COLO668 (cell line): ENCODE data around the gene ANKRD60.

Experiments used
- DNase-seq: peaks from one replicate; lab custom pipeline; 2025; ENCODE audit not compliant: unreplicated experiment; lab: John Stamatoyannopoulos, UW

Gene ANKRD60

DNA sequence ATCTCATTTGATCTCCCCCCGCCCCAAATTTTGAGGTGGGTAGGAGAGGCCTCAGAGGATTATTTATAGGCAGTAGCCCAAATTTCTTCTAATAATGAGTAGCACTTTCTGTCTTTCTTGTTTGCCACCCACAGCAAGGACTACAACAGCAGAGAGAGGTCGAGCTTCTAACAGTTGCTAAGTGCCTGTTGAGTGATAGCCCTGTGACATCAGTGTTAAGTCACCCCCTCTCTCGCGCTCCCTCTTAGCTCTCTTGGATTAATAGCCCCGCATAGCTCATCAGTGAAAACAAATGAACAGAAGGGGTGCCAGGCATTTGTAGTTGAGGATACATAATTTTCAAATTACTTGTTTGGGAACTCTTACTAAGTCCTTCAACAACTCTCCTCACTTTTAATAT is 3.5 kb downstream of the ANKRD60 start:
- no peak for DNase-seq

DNA sequence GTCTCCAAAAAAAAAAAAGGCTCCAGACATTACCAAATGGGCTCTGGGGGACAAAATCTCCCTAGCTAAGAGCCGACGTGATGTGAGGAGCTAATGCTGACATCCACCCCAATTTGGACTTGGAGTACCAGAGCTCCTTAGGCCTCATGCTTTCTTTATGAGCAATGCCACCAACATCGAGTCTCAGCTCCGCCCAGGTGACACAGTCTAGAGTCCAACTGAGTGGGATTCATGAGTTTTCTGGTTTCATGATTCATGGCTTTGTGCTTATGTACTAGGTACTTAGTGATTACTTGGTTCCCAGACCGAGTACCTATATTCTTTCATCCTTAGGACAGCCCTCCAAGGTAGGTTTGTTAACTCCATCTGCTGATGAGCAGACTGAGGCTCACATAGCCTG is 4.4 kb downstream of the ANKRD60 start:
- DNase-seq = no peak

DNA sequence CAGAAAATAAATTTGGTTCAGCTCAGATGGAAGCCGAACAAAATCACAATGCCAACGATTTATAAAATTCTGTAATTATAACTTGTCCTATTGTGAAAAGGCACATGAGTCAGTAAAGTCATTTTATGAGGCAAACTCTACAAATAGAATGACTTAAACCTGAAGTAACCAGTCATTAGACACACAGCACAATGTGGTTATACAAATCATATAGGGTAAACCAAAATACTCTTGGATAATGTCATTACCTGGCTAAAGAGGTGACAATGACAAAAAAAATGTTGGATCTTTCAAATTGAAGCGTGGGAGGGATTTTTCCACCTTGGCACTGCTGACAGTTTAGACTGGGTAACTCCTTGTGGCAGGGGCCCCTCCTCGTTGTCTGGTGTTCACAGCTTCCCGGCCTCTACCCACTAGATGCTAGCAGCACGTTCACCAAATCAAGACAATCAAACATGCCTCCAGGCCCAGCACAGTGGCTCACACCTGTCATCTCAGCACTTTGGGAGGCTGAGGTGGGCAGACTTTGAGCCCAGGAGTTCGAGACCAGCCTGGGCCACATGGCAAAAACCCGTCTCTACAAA is 5.0 kb downstream of the ANKRD60 start:
- no peak for DNase-seq

DNA sequence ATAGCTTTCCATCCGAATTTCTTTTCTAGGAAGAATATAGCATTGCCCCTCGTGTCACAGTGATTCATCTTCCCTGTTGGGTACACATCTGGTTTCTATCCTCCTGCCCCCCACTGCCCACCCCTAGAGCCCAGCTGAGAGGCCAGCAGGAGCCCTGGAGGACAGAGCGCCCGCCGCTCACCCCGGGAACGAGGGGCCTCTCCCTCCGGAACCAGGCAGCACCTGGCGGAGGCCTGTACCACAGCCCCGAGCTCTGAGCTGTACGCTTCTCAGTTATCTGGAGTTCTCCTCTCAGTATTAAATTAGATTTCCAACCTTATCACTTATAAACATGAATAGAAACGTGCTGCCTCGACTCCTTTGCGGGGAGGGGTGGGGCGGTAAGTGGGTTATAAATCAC is 6.0 kb downstream of the ANKRD60 start:
- DNase-seq = no peak

DNA sequence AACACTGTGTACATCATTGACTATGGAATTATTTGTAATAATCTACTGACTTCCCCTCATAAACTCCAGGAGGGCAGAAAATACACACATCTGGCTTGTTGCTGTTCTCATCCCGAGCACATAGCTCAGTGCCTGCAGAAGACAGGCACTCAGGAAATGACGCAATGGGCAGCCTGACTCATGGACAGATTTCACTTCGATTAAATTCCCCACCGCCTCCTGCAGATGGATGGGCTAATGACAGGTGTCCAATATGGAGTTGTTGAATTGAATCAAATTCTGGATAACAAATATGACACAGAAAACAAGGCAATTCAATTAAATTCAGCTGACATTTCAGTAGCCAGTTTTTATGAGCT is 9.1 kb downstream of the ANKRD60 start:
- DNase-seq = no peak

DNA sequence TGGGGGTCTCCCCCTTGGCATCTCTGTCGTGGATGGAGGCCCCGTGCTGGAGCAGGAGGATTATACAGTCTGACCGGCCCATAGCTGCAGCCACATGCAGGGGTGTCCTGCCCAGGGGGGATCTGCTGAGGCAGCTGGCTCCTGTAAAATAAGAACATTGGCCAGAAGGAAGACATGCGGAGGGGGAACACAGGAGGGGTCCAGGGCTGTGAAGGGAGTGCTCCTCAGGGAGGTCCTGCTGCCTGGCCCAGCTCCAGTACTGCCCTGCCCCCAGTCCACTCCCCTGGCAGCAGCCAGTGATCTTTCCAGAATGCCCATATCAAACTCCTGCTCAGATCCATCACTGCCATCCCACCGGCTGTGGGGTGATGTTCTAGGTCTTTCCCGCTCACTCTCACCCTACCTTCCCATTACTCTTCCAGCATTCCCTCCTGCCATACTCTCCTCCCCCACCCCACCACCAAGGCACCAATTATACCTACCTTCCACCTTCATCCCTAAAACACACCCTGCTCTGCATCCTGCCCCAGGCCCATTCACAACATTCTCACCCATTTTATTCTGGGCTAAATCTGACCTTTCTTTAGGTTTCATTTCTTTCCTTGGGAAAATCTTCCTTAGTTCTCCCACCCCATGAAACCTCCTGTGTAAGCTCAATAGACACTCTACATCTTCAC is 9.7 kb downstream of the ANKRD60 start:
- DNase-seq = no peak

DNA sequence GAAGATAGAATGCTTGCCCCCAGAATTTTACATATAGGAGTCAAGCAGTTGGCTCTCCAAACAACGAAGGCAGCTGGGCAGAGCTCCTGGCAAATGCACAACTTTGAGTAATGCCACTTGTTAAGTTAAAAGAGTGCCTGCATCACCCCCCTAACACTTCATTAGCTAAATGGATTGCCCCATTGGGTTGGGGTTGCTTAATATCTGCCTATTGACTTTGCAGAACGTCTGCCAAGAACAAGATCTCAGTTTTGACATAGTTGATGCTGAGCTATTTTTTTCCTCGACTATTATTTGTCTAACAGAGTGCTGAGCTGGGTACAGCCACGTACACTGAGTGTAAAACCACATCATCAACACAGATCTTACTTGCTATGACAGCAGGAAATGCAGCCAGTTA is 12.1 kb downstream of the ANKRD60 start:
- DNase-seq = no peak

DNA sequence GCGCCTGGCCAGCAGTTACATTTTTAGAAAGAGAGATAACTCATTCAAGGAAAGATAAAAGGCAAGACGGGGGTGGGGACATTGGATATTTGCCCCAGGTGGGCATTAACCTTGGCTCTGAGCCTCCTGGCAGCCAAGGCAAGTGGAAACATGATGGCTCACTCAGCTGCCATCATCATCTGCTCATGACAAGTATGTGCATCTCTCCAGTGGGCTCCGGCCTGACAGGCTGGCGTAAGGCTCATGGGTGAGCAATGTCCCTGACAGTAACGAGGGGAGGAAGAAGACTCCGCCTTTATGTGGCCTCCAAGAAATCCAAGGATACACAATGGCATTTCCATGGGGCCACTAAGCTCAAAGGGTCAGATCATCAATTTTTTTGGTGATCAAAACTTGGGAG is 13.3 kb downstream of the ANKRD60 start:
- DNase-seq = no peak

DNA sequence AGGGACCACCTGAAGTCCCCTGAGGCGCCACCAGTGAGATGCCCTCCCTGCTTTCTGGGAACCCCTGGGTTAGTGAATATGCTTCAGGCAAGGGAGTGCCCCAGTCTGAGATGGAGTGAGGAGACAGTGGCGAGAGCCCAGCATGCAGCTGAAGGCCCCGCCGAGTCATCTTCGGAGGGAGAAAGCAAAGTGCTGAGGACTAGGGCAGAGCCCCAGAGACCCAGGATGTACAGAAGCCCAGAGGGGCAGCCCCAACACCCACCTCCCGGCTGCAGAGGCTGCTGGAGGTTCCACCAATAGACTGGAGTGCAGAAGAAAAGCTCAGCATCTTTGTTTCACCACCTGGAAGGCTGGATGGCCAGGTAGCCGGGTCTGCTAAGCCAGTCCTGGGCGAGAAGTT is 14.1 kb downstream of the ANKRD60 start:
- no peak for DNase-seq

DNA sequence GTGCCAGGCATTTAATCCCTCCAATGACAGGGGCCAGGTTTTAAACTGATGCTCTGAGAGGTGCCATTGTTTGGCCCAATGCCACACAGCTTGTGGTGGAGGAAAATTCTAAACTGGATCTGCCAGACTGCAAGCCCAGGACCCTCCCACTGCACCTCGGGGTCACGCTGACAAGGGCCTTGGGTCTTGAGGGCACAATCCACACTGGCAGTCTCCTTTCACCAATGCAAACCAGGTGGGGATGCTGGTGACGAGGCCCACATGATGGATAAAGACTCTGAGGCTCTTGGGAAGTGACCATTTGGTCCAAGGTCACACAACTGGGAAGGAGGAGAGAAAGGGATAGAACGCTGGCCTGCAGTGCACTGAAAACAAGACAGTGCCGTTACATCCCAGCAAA is 14.7 kb downstream of the ANKRD60 start:
- DNase-seq = no peak

DNA sequence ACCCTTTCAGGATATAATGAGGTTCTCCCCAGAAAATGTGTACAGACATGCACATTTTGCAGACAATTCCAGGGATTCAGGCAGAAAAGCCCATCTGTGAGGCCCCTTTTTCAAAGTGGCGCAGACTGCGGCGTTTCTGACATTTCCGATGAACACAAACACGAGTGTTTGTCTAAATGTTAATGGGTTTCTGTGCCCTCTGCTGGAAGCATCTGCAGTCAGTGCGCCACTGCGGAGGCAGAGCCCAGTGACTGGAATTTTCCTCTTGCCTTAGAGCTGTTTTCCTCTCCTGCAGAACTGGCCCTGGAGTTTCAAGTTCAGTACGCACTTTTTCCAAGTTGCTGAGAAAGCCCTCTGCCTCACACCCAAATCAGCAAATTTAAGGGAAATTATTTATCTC is 15.3 kb downstream of the ANKRD60 start:
- DNase-seq = no peak

DNA sequence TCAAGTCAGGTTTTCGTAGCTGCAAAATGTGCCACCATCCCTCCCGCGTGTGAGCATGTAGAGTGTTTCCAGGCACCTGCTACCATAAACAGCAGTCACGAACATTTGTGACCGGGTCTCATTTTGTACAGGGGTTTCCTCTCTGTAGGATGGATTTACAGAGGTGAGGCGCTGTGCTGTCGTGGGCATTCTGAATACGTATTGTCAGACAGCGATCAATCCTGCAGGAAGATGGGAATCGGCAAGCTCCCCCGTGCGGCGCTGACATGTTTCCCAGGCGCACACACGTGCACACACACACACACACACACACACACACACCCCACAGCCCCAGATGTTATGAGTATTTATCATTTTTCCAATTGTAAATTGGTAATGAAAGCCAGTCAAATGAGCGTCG is 15.8 kb downstream of the ANKRD60 start:
- DNase-seq = no peak

DNA sequence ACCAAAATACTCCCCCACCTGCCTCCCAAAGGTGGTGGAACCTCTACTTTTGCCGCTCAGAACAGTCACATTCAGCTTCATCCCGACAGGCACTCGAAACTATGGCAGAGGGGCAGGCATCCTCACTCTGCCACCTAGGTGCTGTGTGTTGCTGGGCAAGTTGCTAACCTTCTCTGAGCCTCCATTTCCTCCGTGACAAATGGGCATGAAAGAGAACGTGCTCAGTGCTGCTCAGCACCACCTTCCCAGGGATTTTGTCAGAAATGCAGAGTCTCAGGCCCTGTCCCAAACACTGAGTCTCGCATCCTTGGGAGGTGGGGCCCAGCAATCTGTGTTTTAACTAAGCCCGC is 18.1 kb downstream of the ANKRD60 start:
- no peak for DNase-seq

DNA sequence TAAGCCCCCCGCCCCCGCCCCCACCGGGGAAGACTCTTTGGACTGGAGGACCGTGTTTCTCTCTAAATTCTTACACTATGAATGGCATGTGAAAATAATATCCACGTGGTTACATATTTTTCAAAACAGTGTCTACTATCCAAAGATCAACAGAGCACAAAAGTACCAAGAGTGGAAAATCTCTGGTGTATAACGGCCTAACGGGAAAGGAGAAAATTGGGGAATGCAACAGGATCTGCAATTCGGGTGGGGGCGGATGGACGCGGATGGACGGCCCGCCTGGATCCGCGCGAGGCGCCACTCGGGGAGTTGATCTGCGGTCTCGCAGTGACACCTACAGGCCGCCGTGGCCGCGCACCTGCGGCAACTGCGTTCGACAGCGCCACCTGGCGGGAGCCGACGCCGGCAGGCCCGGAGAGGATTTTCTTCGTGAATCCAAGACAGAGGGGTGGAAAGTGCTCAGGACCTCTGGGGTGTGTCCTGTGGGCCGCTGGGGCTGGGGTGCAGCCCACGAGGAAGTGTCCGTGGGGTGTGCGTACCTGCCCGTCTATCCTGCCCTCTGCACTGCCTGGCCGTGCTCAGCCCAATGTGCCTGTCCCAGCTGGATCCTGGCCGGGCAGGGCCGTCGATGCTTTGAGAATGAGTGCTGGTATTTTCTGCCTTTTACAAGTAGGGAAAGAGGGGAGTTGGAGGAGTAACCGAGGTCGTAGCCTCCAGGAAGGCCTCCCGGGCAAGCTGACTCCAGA is 18.6 kb downstream of the ANKRD60 start:
- DNase-seq = peak; percentile 82

DNA sequence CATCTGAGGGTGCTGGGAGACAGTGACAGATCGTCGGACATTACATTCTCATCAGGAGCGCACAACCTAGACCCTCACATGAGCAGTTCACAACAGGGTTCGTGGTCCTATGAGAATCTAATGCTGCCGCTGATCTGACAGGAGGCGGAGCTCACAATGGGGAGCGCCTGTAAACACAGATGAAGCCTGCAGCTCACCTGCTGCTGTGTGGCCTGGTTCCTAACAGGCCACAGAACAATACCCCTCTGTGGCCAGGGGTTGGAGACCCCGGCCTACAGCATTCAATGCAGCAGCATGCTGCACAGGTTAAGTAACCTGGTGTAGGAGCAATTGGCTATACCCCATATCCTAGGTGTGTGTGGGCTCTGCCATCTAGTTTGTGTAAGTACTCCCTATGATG is 19.5 kb downstream of the ANKRD60 start:
- no peak for DNase-seq

DNA sequence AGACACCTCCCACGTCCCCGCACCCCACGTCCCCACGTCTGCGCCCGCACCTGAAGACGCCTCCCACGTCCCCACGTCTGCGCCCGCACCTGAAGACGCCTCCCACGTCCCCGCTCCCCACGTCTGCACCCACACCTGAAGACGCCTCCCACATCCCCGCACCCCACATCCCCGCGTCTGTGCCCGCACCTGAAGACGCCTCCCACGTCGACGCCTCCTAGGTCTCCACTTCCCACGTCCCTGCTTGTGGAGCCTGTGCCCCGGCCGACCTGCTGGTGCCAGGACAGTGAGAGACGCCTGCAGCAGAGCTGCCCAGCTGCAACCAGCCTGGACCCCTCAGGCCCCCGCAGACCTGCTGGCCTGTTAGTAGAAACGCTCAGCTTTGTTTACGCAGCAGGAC is 22.6 kb downstream of the ANKRD60 start:
- no peak for DNase-seq

DNA sequence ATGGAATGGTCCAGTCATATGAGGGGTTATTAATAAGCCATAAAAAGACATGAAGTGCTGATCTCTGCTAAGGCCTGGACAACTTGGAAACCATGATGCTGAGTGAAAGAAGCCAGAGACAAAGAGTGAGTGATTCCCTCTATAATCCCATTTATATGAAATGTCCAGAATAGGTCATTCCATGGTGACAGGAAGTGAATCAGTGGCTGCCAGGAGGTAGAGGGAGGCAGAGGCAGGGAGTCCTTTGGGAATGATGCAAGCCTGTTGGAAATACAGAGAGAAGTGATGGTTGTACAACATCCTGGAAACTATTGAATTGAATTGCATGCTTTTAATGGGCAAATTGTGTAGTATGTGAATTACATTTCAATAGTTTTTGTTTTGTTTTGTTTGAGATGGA is 26.4 kb downstream of the ANKRD60 start:
- DNase-seq = no peak

DNA sequence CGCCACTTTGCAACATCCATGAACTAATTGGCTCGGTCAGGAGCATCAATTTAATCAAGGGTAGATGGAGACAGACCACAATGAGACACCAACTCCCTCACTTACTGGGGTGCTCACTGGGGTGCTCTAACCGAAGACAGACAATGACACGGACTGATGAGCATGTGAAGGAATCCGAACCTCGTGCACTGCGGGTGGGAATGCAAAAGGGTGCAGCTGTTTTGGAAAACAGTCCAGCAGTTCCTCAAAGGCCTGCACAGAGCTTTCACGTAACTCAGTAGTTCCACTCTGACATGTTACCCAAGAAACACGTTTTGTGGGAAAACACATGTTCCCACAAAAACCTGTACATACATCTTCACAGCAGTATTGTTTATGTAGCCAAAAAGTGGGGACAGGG is 26.8 kb downstream of the ANKRD60 start:
- no peak for DNase-seq

DNA sequence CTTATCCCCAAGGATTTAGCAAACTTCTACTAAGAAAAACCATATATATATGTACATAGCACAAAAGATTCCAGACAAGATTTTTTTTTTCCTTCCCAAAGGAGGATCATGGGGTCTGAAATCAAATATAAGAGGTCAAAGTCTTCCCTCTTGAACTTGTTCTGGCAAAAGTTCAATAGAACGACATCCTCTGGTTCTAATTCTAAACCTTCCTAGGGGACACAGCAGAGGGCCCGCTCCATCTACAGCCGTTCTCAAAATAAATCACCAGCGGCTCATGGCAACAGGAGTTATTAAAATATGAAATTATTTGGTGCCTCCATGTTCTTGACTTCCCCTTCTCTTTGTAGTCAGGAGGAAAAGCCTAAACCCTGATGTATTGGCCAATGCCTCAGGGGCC is 29.0 kb downstream of the ANKRD60 start:
- DNase-seq = no peak

DNA sequence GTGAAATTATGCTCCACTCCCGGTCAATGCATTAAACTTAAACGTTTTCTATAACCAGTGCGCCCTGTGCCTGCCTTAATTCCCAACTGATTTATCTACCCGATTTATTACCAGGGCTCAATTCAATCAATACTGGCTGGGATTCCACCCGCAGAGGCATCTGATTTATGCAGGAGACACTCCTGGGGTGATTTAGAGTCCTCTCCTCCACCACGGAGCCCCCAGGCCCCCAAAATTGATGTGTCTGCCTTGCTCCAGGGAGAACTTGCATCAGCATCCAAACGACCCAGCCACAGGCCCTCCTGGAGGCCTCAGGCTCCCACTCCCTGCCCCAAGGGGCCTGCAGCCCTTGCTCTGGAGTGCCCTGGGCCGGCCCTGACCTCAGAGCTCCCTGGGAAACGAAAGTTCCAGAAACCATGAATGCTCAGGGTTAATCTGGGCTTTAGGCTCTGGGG is 29.5 kb downstream of the ANKRD60 start:
- no peak for DNase-seq

DNA sequence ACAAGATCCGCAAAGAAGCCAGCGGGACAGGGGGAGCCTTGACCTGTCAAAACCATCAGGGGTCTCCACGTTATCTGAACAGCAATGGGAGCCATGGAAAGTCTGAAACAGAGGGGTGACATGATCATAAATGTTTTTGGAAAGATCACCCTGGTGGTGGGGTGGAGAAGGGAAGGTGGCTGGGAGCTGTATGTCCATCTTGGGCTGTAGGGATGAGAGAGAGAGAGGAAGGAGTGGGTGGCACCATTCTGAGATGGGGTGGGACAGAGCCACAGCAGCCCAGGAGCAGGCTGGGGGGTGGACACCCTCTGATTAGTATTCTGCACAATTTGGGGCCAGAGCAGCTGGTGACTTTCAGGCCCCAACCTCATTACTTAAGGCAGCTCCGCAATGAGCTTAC is 30.1 kb downstream of the ANKRD60 start:
- DNase-seq = no peak

DNA sequence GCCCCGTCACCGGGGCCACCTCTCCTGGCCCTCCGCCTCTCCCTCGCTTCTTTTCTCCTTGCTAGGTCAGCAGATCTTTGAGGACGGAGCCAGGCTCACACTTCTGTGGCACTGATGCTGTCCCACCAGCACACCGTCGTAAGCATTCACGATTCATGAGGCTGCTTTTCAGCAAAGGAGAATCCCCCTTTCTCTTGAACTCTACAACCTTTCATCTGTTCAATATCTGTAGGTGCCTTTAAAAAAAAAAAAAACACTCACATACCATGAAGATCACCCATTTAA is 31.3 kb downstream of the ANKRD60 start:
- DNase-seq = no peak
